ENCODE data around the gene UBA1. TPM values are rescaled to one million over a fixed set of nuclear protein-coding genes. Genes with fewer than 3 reads are reported as not detected.

Gene UBA1
- total and polyA plus RNA-seq, 2 of the 13 experiments (the other 11 are each of a cell fraction or from before 2014, with no cell fraction given), result 93.3 to 129 TPM

GRCh38 chrX:47179928-47180255 lies 13.7 kb upstream of the UBA1 start:
- no peak for DNase-seq (ENCODE audit: low spot score)
- in situ Hi-C loops (cut with HindIII; ENCODE audit: extremely low pct_ligation_motif_present, low pct_unique_long_range_greater_than_20kb), result no loop called here
- peaks cover 16 to 32% of the 10 kb centered on the region in 2 experiments for H3K36me3 ChIP-seq (replicated peaks in 1 of 2; ENCODE audit: control insufficient read depth in 1 of 2, insufficient read depth in 2 of 2, low read length in 2 of 2)
- no peaks in the 10 kb centered on the region for H3K79me2 ChIP-seq (ENCODE audit: insufficient read depth, low read length)
- no peak for FAIRE-seq
- no TSS peak for BruUV-seq (replicated peaks)
- no peaks in the 10 kb centered on the region for H4K20me1 ChIP-seq (ENCODE audit: insufficient read depth, low read length)
- intact Hi-C loops (cut with micrococcal nuclease; ENCODE audit: unreplicated experiment), result no loop called here
- no peak for ATAC-seq
- POLR2A ChIA-PET, result no interaction called here
- H2AFZ ChIP-seq (ENCODE audit: low read length), result no peak overlapping the region
- H3K4me3 ChIP-seq (replicated peaks in 1 of 3; ENCODE audit: insufficient read depth in 1 of 3, low read depth in 2 of 3, low read length in 3 of 3), result no peak overlapping the region
- H3K9ac ChIP-seq (ENCODE audit: insufficient read depth, low read depth, low read length), result no peak overlapping the region
- H3K27me3 ChIP-seq (ENCODE audit: control insufficient read depth in 1 of 2, insufficient read depth in 2 of 2, low read length in 2 of 2), result no peaks in the 10 kb centered on the region
- no peaks in the 10 kb centered on the region for H3K4me1 ChIP-seq (ENCODE audit: insufficient read depth, low read length)
- CTCF ChIA-PET (ENCODE audit: low intra/inter-chr PET ratio, low total read pairs), result no interaction called here
- no peak overlapping the region for H3K4me2 ChIP-seq (ENCODE audit: low read depth, low read length)
- no CpG with 5 or more reads among the region's 18 CpGs for WGBS (ENCODE audit: low lambda C conversion rate)
- H3K27ac ChIP-seq (ENCODE audit: extremely low read length, insufficient read depth, low read length), result no peak overlapping the region
- no peaks in the 10 kb centered on the region for H3K9me3 ChIP-seq (ENCODE audit: low read length)
- TF ChIP-seq ZFYVE20 (CRISPR knock-in tag; IDR thresholded peaks at IDR 0.05; ENCODE audit: borderline replicate concordance, low read depth) (no peak), NKX3-1 (CRISPR knock-in tag; IDR thresholded peaks at IDR 0.05) (no peak), CC2D1A (CRISPR knock-in tag; IDR thresholded peaks at IDR 0.05) (no peak), TMF1 (CRISPR knock-in tag; IDR thresholded peaks at IDR 0.05; ENCODE audit: low read depth) (no peak), JARID2 (CRISPR knock-in tag; IDR thresholded peaks at IDR 0.05; ENCODE audit: insufficient replicate concordance) (no peak), ZNF264 (CRISPR knock-in tag; IDR thresholded peaks at IDR 0.05) (no peak), ZNF230 (CRISPR knock-in tag; IDR thresholded peaks at IDR 0.05) (no peak), GATAD2A (CRISPR knock-in tag; IDR thresholded peaks at IDR 0.05) (no peak), ZNF326 (CRISPR knock-in tag; IDR thresholded peaks at IDR 0.05; ENCODE audit: borderline replicate concordance) (no peak)

GRCh38 chrX:47180346-47180745 lies 13.3 kb upstream of the UBA1 start:
- no TSS peak for BruUV-seq (replicated peaks)
- CTCF ChIA-PET (ENCODE audit: low intra/inter-chr PET ratio, low total read pairs), result no interaction called here
- H3K9me3 ChIP-seq (ENCODE audit: low read length), result no peaks in the 10 kb centered on the region
- H3K9ac ChIP-seq (ENCODE audit: insufficient read depth, low read depth, low read length), result no peak overlapping the region
- H3K79me2 ChIP-seq (ENCODE audit: insufficient read depth, low read length), result no peaks in the 10 kb centered on the region
- H3K27me3 ChIP-seq (ENCODE audit: control insufficient read depth in 1 of 2, insufficient read depth in 2 of 2, low read length in 2 of 2), result no peaks in the 10 kb centered on the region
- no peak for TF ChIP-seq ZBTB38 (CRISPR knock-in tag; IDR thresholded peaks at IDR 0.05)
- no peak for TF ChIP-seq ZNF552 (CRISPR knock-in tag; IDR thresholded peaks at IDR 0.05; ENCODE audit: borderline replicate concordance)
- no peak for FAIRE-seq
- intact Hi-C loops (cut with micrococcal nuclease; ENCODE audit: unreplicated experiment), result no loop called here
- POLR2A ChIA-PET, result no interaction called here
- H2AFZ ChIP-seq (ENCODE audit: low read length), result no peak overlapping the region
- H3K27ac ChIP-seq (ENCODE audit: extremely low read length, insufficient read depth, low read length), result no peak overlapping the region
- no peak for DNase-seq (ENCODE audit: low spot score)
- no peak for ATAC-seq
- H3K36me3 ChIP-seq (replicated peaks in 1 of 2; ENCODE audit: control insufficient read depth in 1 of 2, insufficient read depth in 2 of 2, low read length in 2 of 2), result peaks cover 16 to 30% of the 10 kb centered on the region in 2 experiments; a peak in 4 of 5 replicates
- H3K4me3 ChIP-seq (replicated peaks in 1 of 3; ENCODE audit: insufficient read depth in 1 of 3, low read depth in 2 of 3, low read length in 3 of 3), result no peak overlapping the region
- H4K20me1 ChIP-seq (ENCODE audit: insufficient read depth, low read length), result no peaks in the 10 kb centered on the region
- H3K4me2 ChIP-seq (ENCODE audit: low read depth, low read length), result no peak overlapping the region
- WGBS (ENCODE audit: low lambda C conversion rate), result 98% methylated on average over 8 of the region's 8 CpGs
- in situ Hi-C loops (cut with HindIII; ENCODE audit: extremely low pct_ligation_motif_present, low pct_unique_long_range_greater_than_20kb), result no loop called here
- H3K4me1 ChIP-seq (ENCODE audit: insufficient read depth, low read length), result no peaks in the 10 kb centered on the region
